ENCODE data around the gene LRRC3B.
"Not testable (repeated sequence)": the region's sequence is repeated elsewhere in the genome, so short reads cannot be mapped to it uniquely, and the experiment has no call there.

Gene LRRC3B

GRCh38 chr3:26622621-26623418 lies at the start of gene LRRC3B:
LRRC3B (plus strand) TSS chr3:26622772; CDS start chr3:26709673, 86,901 bp downstream.
- no peak for DNase-seq

GRCh38 chr3:26574766-26575165 lies 47.8 kb upstream of the LRRC3B start:
- no peak for DNase-seq

- no peak for DNase-seq
Observed at GRCh38 chr3:26579116-26579515, 43.5 kb upstream of the LRRC3B start.

GRCh38 chr3:26587571-26587970 lies 35.0 kb upstream of the LRRC3B start:
- no peak for DNase-seq

GRCh38 chr3:26588931-26589330 lies 33.6 kb upstream of the LRRC3B start:
- DNase-seq, result no peak

- no peak for DNase-seq
Observed at GRCh38 chr3:26589678-26590077, 32.9 kb upstream of the LRRC3B start.

GRCh38 chr3:26590919-26591484 lies 31.6 kb upstream of the LRRC3B start:
- DNase-seq, result no peak

- DNase-seq, result no peak
Observed at GRCh38 chr3:26591926-26592325, 30.6 kb upstream of the LRRC3B start.

GRCh38 chr3:26592451-26592850 lies 30.1 kb upstream of the LRRC3B start:
- DNase-seq, result no peak

GRCh38 chr3:26596335-26596734 lies 26.2 kb upstream of the LRRC3B start:
- no peak for DNase-seq

GRCh38 chr3:26603311-26603710 lies 19.3 kb upstream of the LRRC3B start:
- not testable (repeated sequence) for DNase-seq

- not testable (repeated sequence) for DNase-seq
Observed at GRCh38 chr3:26603771-26604170, 18.8 kb upstream of the LRRC3B start.

GRCh38 chr3:26614006-26614685 lies 8.4 kb upstream of the LRRC3B start:
- no peak for DNase-seq

- DNase-seq, result no peak
Observed at GRCh38 chr3:26621176-26621575, 1.4 kb upstream of the LRRC3B start.

- DNase-seq, result no peak
Observed at GRCh38 chr3:26621906-26622620, 509 bp upstream of the LRRC3B start.

GRCh38 chr3:26623419-26624208 lies 1.0 kb downstream of the LRRC3B start:
- DNase-seq, result no peak

- DNase-seq, result no peak
Observed at GRCh38 chr3:26624209-26624765, 1.7 kb downstream of the LRRC3B start.

- DNase-seq, result no peak
Observed at GRCh38 chr3:26625187-26625586, 2.6 kb downstream of the LRRC3B start.

GRCh38 chr3:26627080-26627479 lies 4.5 kb downstream of the LRRC3B start:
- no peak for DNase-seq

- no peak for DNase-seq
Observed at GRCh38 chr3:26628915-26629314, 6.3 kb downstream of the LRRC3B start.

GRCh38 chr3:26630669-26631389 lies 8.3 kb downstream of the LRRC3B start:
- DNase-seq, result no peak

GRCh38 chr3:26631390-26631738 lies 8.8 kb downstream of the LRRC3B start:
- DNase-seq, result no peak
